H1 (cell line): ENCODE results near the gene NAPG.

Experiments
- CEBPB ChIP-seq: IDR thresholded peaks from 2 replicates; pipeline ENCODE4 v1.6.1; 2012; ENCODE audit warnings: low read depth, low read length
- EP300 ChIP-seq, 2 experiments: IDR thresholded peaks; 1 replicate in 1 of 2; 2 replicates in 1 of 2; pipeline ENCODE4 v1.6.1; 2011 to 2012; ENCODE audit warnings: low read depth in 2 of 2, low read length in 2 of 2, mild to moderate bottlenecking in 2 of 2, borderline replicate concordance in 1 of 2, inconsistent platforms in 1 of 2, moderate library complexity in 1 of 2
- POLR2AphosphoS5 ChIP-seq: IDR thresholded peaks from 2 replicates; pipeline ENCODE4 v1.6.1; 2011; ENCODE audit warnings: low read depth, low read length
- RNF2 ChIP-seq: fragments of 200-900, 300-1000 bp; sonication (generic); IDR thresholded peaks from 2 replicates; pipeline ENCODE4 v1.7.1; 2016; ENCODE audit warnings: borderline replicate concordance, low read depth, mild to moderate bottlenecking, antibody characterized with exemption, low read length; ENCODE audit not compliant: poor library complexity, severe bottlenecking; ENCODE audit errors: missing control alignments
- YY1 ChIP-seq: IDR thresholded peaks from 2 replicates; pipeline ENCODE4 v1.6.1; 2011; ENCODE audit warnings: low read depth, mild to moderate bottlenecking, low read length
- ZNF274 ChIP-seq: IDR thresholded peaks from 2 replicates; pipeline ENCODE4 v1.7.0; 2012; ENCODE audit warnings: low read length, borderline replicate concordance; ENCODE audit errors: extremely low read depth
- TF ChIP-seq, protein P1 (sequence below): IDR thresholded peaks from 2 replicates; pipeline ENCODE4 v1.6.1; 2012; ENCODE audit warnings: inconsistent platforms
- TF ChIP-seq, protein P2 (sequence below), 3 experiments: IDR thresholded peaks; 1 replicate in 2 of 3; 2 replicates in 1 of 3; pipeline versions ENCODE4 v1.5.1 to v1.6.1; 2011; ENCODE audit warnings: low read length in 3 of 3, mild to moderate bottlenecking in 3 of 3, inconsistent platforms in 2 of 3, low read depth in 1 of 3, moderate library complexity in 1 of 3; ENCODE audit not compliant: insufficient read depth in 1 of 3; ENCODE audit errors: control extremely low read depth in 1 of 3

DNA sequence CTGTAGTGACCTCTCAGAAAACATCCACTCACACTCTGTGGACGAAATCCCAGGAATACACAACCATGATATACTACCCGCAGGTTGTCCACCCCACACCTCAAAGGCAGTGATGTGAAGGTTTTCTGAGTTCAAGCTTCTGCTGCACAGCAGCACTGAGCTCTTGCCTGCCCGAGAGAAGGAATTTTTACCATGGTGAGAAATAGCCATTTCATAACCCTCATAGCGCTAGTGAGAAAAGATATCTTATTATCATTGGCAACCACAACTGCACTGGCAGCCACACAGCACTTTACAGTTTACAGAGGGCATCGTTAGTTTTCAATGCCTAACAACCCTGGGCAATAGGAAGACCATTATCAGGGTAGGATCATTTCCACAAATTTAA, 36.9 kb downstream of the NAPG start:
- TF ChIP-seq YY1 (no peak), RNF2 (no peak), EP300 (IDR thresholded peaks at IDR 0.05; ENCODE audit: borderline replicate concordance in 1 of 2, low read depth in 2 of 2, low read length in 2 of 2) (no peak), POLR2AphosphoS5 (no peak), ZNF274 (no peak), CEBPB (no peak)
- TF ChIP-seq, protein P1, sequence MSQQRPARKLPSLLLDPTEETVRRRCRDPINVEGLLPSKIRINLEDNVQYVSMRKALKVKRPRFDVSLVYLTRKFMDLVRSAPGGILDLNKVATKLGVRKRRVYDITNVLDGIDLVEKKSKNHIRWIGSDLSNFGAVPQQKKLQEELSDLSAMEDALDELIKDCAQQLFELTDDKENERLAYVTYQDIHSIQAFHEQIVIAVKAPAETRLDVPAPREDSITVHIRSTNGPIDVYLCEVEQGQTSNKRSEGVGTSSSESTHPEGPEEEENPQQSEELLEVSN = no peak
- TF ChIP-seq, protein P2, sequence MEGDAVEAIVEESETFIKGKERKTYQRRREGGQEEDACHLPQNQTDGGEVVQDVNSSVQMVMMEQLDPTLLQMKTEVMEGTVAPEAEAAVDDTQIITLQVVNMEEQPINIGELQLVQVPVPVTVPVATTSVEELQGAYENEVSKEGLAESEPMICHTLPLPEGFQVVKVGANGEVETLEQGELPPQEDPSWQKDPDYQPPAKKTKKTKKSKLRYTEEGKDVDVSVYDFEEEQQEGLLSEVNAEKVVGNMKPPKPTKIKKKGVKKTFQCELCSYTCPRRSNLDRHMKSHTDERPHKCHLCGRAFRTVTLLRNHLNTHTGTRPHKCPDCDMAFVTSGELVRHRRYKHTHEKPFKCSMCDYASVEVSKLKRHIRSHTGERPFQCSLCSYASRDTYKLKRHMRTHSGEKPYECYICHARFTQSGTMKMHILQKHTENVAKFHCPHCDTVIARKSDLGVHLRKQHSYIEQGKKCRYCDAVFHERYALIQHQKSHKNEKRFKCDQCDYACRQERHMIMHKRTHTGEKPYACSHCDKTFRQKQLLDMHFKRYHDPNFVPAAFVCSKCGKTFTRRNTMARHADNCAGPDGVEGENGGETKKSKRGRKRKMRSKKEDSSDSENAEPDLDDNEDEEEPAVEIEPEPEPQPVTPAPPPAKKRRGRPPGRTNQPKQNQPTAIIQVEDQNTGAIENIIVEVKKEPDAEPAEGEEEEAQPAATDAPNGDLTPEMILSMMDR (IDR thresholded peaks at IDR 0.05; ENCODE audit: control extremely low read depth in 1 of 3, insufficient read depth in 1 of 3, low read depth in 1 of 3, low read length in 3 of 3) = no peak
